ENCODE data around the gene TNFAIP3.

Gene TNFAIP3

GRCh38 chr6:137864812-137865508, 2.1 kb upstream of the TNFAIP3 start:
- peak; percentile 42 for DNase-seq (ENCODE audit: low spot score)

GRCh38 chr6:137866200-137866913, 702 bp upstream of the TNFAIP3 start:
- DNase-seq (ENCODE audit: low spot score), result peak; percentile 72

GRCh38 chr6:137867685-137868509, 838 bp downstream of the TNFAIP3 start:
- DNase-seq (ENCODE audit: low spot score), result peak; percentile 54

DNA sequence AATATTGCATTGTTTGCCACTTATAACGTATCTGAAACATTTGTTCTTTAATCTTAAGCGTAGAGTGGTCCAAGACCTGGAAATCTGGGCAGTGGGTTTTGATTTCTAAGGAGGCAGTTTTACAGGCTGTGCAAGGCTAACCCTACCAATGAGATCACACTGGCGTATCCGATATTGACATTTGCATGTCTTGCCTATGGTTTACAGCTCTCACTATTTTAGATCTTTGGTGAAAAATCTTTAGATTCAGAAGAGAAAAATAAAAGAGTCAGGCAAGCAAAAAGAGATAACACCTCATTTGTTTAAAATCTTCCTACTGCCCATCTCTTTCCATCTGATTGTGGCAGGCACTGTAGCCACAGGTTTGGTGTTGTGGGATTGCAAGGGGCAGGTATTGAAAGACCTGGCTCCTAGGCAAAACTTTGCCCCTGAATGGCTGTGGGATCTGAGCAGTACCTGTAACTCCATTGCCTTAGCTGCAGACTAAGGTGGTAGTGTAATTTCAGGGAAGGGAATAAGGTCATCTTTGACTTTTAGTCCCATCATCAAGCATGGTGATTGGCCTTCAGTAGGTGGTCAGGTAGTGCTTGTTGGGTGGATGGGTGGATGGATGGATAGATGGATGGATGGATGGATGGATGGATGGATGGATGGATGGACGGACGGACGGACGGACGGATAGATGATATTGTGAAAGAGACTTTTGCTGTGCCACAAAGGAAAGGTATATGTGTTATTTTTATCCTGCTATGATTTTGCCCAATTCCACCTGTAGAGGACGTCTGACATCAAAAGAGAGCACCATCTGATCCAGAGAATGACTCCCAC, 1.9 kb downstream of the TNFAIP3 start:
- no peak for DNase-seq (ENCODE audit: low spot score)

- no peak for DNase-seq (ENCODE audit: low spot score)
Observed at GRCh38 chr6:137869549-137870307, 2.7 kb downstream of the TNFAIP3 start.

DNA sequence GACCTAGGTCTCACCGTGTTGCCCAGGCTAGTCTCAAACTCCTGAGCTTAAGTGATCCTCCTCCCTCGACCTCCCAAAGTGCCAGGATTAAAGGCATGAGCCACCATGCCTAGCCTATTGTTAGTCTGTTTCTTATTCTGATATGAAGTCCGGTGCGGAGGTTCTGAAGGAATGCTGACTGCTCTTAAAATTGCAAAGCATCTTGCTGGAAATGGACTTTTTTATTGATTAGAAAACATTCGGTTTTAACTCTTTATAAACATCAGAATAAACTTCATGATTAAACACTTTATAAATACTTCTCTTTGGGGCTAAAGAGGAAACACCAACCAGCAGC, 3.2 kb downstream of the TNFAIP3 start:
- DNase-seq (ENCODE audit: low spot score), result no peak

DNA sequence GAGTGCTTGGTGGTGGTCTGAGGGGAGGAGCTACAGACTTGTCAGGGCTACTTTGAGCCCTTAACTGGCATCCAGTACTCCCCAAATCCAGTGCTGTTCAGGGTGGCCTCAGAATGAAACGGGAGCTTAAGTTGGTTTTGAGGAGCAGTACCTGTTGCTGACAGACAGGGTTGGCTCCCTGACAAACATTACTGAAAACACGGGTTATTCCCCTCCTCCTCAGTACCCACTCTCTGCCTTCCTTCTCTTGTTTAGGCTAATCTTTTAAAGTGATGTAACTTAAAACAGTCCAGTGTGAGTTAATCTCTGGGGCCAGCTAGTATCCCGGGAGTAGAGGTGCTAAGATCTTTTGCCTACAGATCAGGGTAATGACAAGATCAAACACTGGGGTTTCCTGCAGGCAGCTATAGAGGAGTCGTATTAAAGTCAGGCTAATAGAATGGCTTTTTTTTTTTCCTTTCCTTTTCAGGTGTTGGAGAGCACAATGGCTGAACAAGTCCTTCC, 3.7 kb downstream of the TNFAIP3 start:
- no peak for DNase-seq (ENCODE audit: low spot score)

DNA sequence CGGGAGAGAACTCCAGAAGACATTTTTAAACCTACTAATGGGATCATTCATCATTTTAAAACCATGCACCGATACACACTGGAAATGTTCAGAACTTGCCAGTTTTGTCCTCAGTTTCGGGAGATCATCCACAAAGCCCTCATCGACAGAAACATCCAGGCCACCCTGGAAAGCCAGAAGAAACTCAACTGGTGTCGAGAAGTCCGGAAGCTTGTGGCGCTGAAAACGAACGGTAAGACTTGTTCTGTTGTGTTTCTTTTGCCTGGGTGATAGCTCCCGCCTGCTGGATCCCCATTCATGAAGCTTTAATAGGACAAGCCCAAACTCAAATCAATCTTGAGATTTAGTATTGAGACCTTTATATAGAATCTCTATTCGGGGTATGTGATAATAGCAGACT, 4.2 kb downstream of the TNFAIP3 start:
- no peak for DNase-seq (ENCODE audit: low spot score)

DNA sequence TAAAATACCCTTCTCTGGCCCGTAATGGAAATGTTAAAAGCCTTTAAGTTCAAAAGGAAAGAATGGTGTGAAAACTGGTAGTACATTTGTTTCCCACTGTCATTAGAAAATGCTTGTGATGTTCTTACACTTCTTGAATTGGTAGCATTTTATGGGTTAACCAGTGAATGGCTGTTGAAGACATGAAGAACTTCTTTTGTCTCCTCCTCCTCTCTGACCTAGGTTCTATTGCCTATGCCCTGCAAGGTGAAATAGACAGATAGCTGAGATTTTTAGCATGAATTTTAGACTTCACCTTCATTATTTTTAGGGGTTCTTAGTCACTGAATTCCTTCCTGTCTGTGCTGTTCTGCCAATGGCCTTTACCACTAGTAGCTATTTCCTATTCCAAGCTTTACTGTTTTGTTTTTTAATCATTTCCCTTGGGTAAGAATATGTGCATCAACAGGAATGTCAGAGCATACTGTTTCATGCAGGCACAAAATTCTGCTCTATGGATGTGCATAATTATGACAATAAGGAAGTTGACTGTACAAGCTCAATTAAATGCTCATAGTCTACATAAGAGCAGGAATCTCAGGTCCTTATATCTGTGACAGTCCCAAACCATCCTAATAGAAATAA, 4.9 kb downstream of the TNFAIP3 start:
- DNase-seq (ENCODE audit: low spot score), result no peak

GRCh38 chr6:137872581-137873115, 5.6 kb downstream of the TNFAIP3 start:
- no peak for DNase-seq (ENCODE audit: low spot score)

- peak; percentile 39 for DNase-seq (ENCODE audit: low spot score)
Observed at GRCh38 chr6:137873273-137873762, 6.3 kb downstream of the TNFAIP3 start.

- no peak for DNase-seq (ENCODE audit: low spot score)
Observed at GRCh38 chr6:137874204-137875057, 7.4 kb downstream of the TNFAIP3 start.

DNA sequence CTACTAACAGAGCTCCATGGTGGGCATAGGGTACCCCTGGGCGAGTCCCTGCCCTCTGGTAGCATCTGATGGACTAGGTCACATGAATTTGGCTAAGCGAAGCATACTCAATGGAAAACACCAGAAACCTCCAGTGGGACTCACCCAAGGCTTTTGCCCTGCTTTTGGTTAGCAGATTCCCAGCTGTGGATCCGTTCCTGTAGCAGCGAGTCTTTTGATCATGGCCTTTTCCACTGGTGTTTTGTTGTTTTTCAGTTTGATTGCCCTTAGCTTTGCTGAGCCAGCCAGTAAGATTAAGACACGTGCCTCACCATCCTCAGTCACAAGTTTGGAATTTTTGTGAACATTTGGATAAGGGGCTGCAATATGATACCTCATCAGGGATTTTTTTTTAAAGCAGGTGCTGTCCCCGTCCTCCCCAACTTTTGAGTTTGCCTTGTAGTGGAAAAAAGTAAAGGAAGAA, 8.0 kb downstream of the TNFAIP3 start:
- no peak for DNase-seq (ENCODE audit: low spot score)

DNA sequence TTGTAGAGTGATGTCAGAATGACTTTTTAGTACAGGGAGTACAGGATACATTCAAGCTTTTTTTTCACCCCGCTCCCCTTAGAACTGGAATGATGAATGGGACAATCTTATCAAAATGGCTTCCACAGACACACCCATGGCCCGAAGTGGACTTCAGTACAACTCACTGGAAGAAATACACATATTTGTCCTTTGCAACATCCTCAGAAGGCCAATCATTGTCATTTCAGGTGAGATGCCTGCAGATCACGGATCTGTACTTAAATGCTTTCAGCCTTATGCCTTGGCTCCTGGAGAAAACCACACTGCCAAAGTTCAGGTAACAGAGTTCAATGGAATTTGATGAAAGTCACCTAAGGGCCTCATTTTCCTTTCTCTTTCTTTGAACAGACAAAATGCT, 8.5 kb downstream of the TNFAIP3 start:
- no peak for DNase-seq (ENCODE audit: low spot score)

DNA sequence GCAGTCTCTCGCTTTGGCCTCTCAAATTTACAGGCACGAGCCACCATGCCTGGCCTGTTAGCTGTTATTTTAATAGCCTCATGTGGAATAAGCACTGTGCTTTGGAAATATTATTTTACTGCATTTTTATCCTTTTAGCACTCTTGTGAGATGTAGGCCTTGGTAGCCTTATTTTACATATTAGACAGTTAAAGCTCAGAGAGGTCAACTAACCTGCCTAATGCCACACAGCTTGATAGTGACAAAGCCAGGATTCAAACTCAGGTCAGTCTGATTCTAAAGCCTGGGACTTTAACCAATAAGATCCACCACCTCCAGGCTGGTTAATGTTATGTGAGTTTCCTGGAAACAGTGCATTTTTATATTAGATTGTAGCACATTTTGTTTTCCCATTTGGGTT, 9.5 kb downstream of the TNFAIP3 start:
- DNase-seq (ENCODE audit: low spot score), result no peak

- no peak for DNase-seq (ENCODE audit: low spot score)
Observed at GRCh38 chr6:137877113-137877512, 10.1 kb downstream of the TNFAIP3 start.

DNA sequence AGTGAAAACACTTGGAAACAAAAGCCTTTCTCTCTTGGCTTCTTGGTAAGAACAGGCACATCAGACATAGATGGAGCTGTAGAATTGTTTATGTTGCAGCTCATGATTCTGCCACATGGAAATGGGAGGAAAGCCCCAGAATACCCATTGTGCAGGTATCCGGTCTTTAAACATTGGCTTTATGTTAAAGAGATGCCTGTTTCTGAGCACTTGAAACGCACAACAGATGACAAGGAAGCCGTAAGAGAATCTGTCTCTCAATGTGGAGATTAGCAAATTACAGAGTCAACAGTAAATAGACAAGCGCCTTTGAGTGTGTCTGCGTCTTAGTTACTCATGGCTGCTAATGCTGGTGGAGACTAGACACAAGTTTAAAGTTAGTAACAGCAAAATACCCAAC, 10.5 kb downstream of the TNFAIP3 start:
- DNase-seq (ENCODE audit: low spot score), result no peak

DNA sequence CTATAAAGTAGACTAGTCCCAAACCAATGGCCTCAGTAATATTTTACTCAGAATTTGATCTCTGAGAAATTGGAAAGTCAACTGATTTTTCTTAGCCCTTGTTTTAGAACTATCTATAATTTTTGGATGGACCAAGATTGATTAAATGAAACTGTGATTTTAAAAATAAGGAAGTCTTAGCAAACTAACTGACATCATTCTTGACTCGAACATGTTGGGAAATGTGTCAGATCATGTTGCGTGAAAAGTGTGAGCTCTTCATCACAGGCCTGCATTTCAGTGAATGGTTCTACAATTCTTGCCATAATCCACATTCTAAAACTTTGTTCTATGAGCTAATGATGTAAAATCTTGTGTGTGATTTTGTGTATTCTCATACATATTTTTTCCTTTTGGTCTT, 11.0 kb downstream of the TNFAIP3 start:
- no peak for DNase-seq (ENCODE audit: low spot score)
